ENCODE results near the gene RCAN1.

DNA sequence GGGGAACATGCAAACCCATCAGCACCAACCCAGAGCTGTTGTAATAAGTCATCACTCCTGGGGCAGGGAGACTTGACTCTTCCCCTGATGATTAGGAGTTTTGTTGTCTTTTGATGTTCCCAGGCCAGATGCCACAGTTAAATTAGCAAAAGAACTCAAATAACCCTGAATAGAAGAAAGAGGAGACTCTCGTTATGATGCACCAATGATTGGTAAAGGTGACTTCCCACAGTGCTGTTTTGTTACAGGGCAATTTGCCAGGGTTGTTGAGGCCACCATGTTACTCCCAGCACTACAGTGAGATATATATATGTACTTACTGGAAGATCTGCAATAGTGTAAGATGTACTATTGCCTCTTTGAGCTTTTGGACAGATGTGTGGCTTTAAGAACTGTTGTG lies 24.3 kb upstream of the RCAN1 start:
- TF ChIP-seq POLR2A (IDR thresholded peaks at IDR 0.05; ENCODE audit: extremely low read depth, insufficient read length), result no peak
- TF ChIP-seq, protein P1, sequence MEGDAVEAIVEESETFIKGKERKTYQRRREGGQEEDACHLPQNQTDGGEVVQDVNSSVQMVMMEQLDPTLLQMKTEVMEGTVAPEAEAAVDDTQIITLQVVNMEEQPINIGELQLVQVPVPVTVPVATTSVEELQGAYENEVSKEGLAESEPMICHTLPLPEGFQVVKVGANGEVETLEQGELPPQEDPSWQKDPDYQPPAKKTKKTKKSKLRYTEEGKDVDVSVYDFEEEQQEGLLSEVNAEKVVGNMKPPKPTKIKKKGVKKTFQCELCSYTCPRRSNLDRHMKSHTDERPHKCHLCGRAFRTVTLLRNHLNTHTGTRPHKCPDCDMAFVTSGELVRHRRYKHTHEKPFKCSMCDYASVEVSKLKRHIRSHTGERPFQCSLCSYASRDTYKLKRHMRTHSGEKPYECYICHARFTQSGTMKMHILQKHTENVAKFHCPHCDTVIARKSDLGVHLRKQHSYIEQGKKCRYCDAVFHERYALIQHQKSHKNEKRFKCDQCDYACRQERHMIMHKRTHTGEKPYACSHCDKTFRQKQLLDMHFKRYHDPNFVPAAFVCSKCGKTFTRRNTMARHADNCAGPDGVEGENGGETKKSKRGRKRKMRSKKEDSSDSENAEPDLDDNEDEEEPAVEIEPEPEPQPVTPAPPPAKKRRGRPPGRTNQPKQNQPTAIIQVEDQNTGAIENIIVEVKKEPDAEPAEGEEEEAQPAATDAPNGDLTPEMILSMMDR (IDR thresholded peaks at IDR 0.05; ENCODE audit: low read depth, low read length), result no peak

All from NB4 (cell line).